ENCODE results near the gene SERPINE1.
"Not testable (repeated sequence)": the region's sequence is repeated elsewhere in the genome, so short reads cannot be mapped to it uniquely, and the experiment has no call there.

The SERPINE1 gene

DNA sequence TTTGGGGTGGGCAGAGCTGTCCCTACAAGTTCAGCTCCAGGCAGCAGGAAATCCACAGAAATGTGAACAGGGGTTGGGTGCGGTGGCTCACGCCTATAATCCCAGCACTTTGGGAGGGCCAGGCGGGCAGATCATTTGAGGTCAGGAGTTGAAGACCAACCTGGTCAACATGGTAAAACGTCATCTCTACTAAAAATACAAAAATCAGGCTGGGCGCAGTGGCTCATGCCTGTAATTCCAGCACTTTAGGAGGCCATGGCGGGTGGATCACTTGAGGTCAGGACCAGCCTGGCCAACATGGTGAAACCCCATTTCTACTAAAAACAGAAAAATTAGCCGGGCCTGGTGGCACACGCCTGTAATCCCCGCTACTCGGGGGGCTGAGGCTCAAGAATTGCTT is 23.2 kb upstream of the SERPINE1 start:
- not testable (repeated sequence) for DNase-seq

DNA sequence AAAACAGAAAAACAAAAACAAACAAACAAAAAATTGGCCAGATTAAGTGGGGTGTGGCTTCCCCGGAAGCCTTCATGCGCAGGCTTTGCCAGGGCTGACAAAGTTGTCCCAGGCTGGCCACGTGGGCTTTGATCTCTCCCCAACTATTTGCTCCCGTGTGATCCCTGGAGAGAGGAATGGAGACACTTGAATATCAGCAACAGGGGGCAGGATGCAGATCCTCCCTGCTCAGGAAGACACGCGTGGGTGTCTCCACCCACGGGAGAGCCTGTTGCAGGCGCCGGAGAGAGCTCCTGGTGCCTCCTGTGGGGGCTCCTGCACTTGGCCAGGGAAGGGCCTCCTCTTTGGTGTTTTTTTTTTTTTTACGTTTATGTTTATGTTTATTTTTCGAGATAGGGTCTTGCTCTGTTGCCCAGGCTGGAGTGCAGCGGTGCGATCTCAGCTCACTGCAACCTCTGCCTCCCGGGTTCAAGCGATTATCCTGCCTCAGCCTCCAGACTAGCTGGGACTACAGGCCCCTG is 22.7 kb upstream of the SERPINE1 start:
- no peak for DNase-seq

DNA sequence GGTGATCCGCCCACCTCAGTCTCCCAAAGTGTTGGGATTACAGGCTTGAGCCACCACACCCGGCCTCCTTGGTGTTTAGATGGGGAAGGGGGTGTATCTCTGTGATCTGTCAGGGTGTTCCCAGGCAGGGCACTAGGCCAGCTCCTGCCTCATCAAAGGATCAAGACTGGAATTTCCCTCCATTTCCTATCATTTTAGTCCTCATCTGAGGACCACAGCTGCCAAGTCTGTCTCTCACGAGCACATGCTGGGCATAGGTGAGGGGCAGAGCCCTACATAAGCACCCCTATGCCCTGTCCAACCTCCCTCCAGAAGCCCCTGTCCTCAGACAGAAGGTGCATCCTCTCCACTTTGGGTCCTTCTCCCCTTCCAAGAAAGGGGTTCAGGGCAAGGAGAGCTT is 22.1 kb upstream of the SERPINE1 start:
- DNase-seq, result no peak

DNA sequence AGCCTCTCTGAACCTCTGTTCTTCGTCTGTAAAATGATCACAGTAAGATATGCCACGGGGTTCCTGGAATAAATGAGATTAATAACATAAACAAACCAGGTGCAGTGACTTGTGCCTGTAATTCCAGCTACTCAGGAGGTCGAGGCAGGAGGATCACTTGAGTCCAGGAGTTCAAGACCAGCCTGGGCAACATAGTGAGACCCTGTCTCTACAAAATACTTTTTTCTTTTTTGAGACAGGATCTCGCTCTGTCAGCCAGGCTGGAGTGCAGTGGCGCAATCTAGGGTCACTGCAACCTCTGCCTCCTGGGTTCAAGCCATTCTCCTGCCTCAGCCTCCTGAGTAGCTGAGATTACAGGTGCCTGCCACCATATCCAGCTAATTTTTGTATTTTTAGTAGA is 21.7 kb upstream of the SERPINE1 start:
- not testable (repeated sequence) for DNase-seq

DNA sequence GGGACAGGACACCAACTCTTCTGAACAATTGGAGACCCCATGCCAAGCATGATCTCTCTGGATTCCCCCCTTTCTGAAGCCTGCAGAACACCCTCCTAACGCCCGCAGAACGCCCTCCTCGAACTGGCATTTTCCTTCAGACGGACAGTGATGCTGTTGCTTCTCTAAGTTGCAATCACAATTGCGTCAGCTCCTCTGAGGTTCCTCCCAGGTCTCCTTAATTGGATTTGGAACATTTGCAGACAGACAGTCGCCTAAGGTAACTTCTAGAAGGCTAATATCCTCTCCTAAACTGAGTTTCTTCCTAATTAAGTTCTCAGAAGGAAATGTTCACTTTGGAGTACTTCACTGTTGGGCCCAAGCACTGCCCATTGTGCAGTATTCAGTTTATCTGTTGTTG is 20.5 kb upstream of the SERPINE1 start:
- DNase-seq, result no peak

DNA sequence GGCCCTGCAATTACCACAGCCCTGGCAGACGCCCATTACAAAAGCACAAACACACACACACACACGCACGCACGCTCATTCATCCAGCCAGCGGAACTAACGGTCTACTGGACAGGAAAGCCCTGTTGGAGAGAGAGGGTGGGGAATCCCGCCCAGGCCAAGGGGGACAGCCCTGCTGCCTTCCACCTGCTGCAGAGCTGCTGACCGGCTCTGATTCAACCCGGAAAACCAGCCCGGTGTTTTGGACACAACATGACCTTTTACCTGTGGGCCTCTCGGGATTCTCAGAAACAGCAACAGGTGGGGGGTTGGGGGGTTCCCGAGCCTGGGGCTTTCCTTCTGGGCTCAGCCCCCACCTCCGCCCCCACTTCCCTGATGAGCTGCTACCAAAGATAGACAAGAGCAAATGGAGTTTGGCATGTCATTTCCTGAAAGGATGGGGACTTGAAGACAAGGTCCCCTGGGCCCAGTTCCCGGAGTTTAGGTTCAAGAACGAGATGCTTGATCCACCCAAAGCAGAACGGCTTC is 18.5 kb upstream of the SERPINE1 start:
- no peak for DNase-seq

DNA sequence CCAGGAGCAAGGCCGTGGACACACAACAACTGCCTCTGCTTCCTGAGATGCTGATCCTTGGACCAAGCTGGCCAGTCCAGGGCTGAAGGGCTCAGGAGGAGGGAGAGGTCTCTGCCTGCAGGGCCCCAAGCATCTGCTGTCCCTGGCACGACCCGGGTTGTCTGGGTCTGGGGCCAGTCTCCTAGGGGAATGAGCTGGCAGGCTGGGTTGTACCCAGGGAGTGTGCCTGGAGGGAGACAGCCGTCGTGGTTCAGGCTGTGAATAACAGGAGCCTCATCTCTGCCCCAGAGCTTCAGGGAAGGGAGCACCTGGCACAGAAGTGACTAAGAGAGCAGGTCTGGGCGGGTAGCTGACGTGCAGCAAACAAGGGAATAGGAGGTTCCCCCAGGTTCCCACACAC is 17.9 kb upstream of the SERPINE1 start:
- DNase-seq, result no peak

DNA sequence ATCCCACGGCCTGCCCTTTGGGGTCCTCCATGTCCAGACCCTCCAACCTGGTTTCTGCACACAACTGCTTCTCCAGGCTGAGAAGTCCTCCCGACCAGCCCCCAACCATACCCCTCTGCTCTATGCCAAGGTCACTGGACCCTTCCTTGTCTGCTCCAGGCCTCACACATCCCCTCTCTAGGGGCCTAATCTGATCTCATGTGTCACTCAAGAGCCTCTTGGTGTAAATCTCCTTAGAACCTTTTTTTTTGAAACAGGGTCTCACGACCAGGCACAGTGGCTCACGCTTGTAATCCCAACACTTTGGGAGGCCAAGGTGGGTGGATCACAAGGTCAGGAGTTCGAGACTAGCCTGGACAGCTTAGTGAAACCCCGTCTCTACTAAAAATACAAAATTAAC is 17.5 kb upstream of the SERPINE1 start:
- no peak for DNase-seq

DNA sequence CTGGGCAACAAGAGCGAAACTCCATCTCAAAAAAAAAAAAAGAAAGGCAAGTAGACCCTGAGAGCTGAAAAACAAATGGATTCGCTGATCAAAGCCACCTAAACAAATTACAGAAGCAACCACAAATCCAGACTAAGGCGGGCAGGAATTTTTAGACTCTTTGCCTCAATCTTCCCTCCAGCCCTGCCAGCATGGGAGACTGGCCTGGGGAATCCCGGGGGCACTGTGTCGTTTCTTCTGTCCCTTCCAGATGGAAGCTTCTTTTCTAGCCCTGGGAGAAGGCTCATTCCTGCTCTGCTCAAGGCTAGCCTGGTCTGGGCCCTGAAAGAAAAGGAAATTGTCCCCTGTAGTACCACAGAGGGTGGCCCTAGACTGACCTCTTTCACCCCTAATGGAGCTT is 15.6 kb upstream of the SERPINE1 start:
- DNase-seq, result no peak

DNA sequence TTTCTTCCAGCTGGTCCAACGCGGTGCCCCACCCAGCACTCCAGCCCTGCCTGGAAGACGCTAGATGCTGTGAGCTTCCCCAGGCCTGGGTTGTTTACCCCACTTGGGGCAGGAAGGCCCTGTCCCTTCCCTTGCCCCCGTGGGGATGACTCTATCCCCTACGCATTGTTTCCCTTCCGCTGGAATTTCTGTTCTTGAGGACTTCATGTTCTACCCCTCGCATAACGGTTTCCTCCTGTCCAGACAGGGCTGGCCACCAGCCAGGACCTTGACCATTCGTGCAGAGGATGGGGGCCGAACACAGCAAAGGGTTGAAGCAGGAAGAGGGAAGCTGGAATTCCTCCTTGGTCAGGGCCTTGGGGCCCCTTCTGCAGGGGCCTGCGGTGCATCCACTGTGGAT is 14.7 kb upstream of the SERPINE1 start:
- DNase-seq, result no peak

DNA sequence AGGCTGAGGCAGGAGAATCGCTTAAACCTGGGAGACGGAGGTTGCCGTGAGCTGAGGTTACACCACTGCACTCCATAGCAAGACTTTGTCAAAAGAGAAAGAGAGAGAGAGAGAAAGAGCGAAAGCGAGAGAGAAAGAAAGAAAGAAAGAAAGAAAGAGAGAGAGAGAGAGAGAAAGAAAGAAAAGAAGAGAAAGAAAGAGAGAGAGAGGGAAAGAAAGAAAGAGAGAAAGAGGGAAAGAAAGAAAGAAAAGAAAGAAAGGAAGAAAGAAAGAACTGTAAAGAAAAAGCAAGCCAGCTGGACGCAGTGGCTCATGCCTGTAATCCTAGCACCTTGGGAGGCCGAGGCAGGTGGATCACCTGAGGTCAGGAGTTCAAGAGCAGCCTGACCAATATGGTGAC is 13.8 kb upstream of the SERPINE1 start:
- DNase-seq, result not testable (repeated sequence)

DNA sequence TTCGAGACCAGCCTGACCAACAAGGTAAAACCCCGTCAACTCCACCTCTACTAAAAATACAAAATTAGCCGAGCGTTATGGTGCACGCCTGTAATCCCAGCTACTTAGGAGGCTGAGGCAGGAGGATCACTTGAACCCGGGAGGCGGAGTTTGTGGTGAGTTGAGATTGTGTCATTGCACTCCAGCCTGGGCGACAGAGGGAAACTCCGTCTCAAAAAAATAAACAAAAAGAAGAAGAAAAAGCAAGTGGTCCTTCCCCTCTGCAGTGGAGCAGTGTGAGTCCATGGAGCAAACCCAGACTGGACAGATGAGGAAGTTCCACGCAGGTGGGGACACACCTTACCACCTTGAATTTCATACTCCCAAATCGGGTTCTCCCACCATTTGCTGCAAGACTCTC is 13.1 kb upstream of the SERPINE1 start:
- DNase-seq, result no peak

DNA sequence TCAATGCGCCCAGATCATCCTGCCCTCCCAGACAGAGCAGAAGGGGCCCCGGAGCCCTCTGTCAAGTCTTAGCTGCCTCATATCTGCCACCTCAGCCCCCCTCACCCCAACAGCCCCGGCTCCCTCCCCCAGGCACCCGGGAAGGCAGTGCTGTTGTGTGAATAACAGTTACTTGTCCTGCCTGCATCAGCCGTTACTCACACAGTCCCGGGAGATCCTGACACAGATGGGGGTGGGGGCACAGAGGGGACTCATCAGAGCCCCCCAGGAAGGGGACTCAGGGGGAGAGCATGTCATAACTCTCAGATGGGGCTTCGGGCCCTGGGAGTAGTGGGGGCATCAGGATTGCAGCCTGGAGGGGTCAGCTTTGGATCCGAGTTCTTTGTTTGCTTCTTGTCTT is 12.4 kb upstream of the SERPINE1 start:
- no peak for DNase-seq

DNA sequence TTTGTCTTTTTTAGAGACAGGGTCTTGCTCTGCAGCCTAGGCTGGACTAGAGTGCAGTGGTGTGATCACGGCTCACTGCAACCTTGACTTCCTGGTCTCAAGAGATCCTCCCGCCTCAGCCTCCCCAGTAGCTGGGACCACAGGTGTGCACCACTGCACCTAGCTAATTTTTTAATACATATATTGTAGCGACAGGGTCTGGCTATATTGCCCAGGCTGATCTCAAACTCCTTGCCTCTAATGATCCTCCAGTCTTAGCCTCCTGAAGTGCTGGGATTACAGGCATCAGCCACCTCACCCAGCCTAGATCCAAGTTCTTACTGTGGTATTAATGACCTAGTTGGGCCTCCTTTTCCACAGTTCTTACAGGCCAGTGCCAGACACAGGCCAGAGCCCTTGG is 11.7 kb upstream of the SERPINE1 start:
- no peak for DNase-seq

DNA sequence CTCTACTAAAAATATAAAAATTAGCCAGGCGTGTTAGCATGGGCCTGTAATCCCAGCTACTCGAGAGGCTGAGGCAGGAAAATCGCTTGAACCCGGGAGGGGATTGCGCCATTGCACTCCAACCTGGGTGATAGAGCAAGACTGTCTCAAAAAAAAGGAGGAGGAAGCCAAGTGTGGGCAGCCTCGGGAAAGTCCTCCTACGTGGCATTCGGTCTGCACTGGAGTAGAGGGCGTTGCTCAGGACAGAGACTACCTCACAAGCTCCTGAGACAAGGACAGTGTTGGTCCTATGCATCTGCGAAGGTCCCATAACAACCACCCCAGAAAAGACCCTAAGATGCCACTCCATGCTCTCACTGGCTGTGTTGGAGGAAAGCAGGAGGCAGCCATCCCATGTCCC is 10.0 kb upstream of the SERPINE1 start:
- no peak for DNase-seq

DNA sequence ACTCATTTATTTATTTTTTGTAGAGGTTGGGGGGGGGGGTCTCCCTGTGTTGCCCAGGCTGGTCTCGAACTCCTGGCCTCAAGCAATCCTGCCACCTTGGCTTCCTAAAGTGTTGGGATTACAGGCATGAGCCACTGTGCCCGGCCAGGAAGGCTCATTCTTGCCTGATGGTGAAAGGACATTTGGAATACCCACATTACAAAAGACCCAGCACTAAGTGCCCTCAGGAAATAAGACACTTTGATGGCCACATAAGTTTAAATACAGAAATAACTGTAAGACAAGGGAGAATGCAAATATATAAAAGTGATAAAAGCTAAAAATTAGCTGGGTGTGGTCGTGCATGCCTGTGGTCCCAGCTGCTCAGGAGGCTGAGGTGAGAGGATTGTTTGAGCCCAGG is 8.0 kb upstream of the SERPINE1 start:
- DNase-seq, result no peak

DNA sequence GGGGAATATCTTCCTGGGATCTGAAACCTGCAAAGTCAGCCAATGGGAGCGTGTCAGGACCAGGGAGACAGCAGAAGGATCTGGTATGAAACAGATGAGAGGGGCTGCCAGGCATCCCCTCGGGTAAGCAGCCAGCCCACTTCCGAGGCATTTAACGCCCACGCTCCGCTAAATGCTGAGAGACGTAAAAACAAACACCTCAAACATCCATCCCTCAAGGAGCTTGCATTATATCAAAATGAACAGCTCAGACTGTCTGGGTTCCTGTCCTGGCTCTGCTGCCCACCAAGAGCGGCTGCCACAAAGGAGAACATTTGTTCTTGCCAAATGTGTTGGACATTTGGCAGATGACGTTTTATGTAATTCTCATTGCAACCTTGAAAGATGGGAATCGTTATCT is 7.0 kb upstream of the SERPINE1 start:
- no peak for DNase-seq

DNA sequence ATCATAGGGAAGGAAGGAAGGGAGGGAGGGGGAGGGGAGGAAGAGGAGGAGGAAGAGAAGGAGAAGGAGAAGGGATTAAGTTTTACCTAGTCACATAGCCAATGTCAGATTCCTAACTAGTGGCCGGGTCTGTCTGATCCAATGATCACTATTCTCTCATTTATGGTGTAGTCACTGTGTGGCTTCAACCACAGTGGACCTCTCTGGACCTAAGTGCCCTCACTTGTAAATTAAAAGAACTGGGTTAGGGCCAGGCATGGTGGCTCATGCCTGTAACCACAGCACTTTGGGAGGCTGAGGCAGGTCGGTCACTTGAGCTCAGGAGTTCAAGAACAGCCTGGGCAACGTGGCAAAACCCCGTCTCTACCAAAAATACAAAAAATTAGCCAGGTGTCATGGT is 6.6 kb upstream of the SERPINE1 start:
- no peak for DNase-seq

DNA sequence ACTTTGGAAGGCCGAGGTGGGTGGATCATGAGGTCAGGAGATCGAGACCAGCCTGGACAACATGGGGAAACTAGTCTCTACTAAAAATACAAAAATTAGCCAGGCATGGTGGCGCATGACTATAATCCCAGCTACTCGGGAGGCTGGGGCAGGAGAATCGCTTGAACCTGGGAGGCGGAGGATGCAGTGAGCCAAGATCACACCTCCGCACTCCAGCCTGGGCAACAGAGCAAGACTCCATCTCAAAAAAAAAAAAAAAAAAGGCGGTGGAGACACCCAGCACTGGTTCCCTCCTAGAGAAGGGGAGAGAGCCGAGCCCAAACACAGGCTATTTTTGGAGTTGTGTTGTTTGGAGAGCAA is 5.3 kb upstream of the SERPINE1 start:
- DNase-seq, result not testable (repeated sequence)

DNA sequence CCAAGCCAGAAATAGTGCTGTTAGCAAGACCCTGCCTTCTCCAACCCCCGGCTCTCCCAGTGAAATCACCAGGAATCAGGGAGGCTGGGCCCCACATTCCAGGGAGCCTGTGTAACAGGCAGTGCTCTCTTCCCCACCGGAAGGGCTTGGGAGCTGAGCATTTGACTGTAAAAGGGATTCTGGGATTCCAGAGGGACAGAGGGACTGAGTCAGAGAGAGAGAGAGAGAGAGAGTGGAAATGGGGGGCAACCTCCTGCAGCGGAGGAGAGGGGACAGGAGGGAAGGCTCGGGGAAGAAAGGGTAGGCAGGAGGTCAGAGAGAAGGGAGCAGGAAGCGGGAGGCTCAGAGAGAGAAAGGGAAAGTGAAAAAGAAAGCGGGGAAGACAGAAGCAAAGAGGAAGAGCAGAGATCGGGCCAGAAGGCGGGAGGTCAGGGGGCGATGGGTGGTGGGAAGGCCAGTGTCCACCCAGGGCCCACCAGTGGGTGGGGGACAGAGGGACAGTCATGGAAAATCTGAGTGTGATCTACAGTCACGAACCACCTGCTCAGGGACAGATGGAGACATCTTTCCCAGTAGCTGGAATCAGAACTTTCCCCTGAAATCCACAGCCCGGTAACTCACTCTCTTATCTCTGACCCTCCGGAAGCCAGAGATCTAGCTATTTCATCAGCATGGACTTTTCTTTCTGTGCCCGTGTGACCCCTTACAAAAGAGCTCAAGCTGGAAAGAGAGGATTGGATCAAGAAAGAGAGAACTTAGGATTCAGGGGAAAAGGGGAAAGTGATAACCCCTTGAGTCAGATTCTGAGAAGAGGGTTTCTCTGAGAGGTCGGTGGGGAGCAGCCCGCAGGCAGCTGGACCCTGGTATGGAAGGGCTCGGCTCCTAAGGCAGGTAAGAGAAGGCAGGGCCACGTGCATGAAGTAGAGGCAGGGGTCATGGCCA is 4.6 kb upstream of the SERPINE1 start:
- DNase-seq, result no peak

DNA sequence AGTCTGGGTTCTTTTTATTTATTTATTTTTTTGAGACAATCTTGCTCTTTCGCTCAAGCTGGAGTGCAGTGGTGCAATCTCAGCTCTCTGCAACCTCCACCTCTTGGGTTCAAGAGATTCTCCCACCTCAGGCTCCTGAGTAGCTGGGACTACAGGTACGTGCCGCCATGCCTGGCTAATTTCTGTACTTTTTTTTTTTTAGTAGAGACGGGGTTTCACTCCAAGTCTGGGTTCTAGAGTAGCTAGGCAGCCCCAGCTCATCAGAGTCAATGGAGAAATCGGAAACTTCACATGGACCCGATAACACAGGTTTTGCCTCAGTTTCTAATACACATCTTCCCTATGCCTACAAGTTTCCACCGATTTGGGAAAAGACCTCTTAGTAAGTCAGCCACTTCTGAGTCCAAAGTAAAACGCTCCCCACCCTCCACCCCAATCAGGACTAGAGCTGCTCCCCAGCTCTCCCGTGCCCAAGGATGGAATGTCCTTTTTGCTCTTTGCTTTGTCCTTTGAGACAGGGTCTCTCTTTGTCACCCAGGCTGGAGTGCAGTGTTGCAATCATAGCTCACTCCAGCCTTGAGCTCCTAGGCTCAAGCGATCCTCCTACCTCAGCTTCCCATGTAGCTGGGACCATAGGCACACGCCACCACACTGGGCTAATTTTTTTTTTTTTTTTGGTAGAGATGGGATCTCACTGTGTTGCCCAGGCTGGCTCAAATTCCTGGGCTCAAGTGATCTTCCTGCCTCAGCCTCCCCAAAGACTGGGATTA is 3.8 kb upstream of the SERPINE1 start:
- no peak for DNase-seq

DNA sequence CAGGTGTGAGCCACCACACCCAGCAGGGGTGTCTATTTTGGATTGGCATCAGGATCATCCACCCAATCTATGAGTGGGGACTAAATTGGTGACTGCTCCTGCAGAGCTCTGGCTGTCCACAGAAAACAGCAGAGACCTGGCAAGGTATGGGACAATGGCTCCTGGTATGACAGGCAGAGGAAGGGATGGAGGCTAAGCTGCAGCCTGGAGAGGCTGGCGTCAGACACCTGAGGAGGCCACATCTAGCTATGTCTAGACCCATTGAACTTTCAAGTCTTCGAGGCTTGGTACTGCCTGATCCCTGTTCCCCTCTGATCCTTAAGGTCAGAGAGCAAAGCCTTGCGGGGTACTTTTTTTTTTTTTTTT is 3.2 kb upstream of the SERPINE1 start:
- no peak for DNase-seq

DNA sequence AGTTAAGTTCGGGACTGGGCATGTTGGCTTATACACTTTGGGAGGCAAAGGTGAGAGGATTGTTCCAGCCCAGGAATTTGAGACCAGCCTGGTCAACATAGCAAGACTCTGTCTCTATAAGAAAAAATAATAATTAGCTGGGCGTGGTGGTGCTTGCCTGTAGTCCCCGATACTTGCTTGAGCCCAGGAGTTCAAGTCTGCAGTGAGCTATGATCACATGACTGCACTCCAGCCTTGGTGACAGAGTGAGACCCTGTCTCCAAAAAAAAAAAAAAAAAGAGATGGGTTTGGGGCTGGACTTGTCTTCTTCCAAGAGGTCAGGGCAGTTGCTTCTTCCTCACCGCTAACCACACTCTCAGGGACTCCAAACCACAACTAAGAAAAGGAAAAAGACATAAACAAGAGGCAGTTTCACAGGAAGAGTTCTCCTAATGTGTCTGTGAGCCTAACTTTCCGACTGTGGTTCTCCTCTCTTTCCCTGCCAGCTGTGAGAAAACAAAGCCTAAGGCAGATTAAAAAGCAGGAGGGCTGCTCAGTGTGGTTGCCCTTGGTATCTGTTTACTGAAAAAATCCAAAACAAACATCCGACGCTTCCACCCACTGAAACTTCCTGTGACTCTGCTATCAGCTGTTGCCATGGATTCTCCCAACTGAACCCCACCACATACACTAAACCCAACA is 2.4 kb upstream of the SERPINE1 start:
- DNase-seq, result no peak
